AG04450 (cell line): Measurements from ENCODE around the gene C10orf90. TPM values are rescaled to one million over a fixed set of nuclear protein-coding genes. Genes with fewer than 3 reads are reported as not detected.
A peak's percentile ranks its signal among the peaks of the same experiment; 100 is the strongest.

Source experiments
- CTCF ChIA-PET: fragments of 300-600, 350-600 bp; formaldehyde crosslinking; extraction: SDS; loops from one replicate; lab custom pipeline; 2022; ENCODE audit warnings: antibody characterized with exemption, inconsistent platforms; lab: Charles Lee
- POLR2A ChIA-PET: fragments of 350-600 bp; formaldehyde crosslinking; extraction: SDS; loops from one replicate; lab custom pipeline; 2021; ENCODE audit warnings: antibody characterized with exemption, inconsistent platforms; lab: Yijun Ruan, JAX
- DNase-seq: peaks from one replicate; pipeline ENCODE4 v3.0.0-alpha.2; 2011; ENCODE audit warnings: low read depth, low spot score
- H3K27ac ChIP-seq: one replicate; pipeline ENCODE4 v1.5.1; 2012; ENCODE audit warnings: low read depth, low read length, control low read depth
- H3K27me3 ChIP-seq: one replicate; pipeline ENCODE4 v1.6.0; 2012; ENCODE audit warnings: low read length; ENCODE audit not compliant: control insufficient read depth, insufficient read depth
- H3K4me3 ChIP-seq: 2 replicates; pipeline ENCODE4 v1.5.1; 2011; ENCODE audit warnings: mild to moderate bottlenecking, low read depth, low read length, control low read depth
- H3K9me3 ChIP-seq: 2 replicates; pipeline ENCODE4 v1.5.1; 2012; ENCODE audit warnings: low read length; ENCODE audit not compliant: control insufficient read depth, insufficient read depth
- CTCF ChIP-seq: IDR thresholded peaks from 2 replicates; pipeline ENCODE4 v1.5.1; 2011; ENCODE audit warnings: low read depth, low read length, control low read depth, inconsistent platforms
- polyA plus RNA-seq: library from polyadenylated mRNA; depleted of rRNA; stranded (reverse); fragments of >200 nt; gene quantifications from 2 replicates; pipeline ENCODE4 v1.2.3, GENCODE V29; 2011

The C10orf90 gene
- polyA plus RNA-seq, 1 experiment: 0.10 TPM

- no peak for TF ChIP-seq CTCF
- no peak overlapping the region for H3K4me3 ChIP-seq
- CTCF ChIA-PET: no interaction called here
- no peak overlapping the region for H3K27ac ChIP-seq
- POLR2A ChIA-PET: no interaction called here
- peaks cover 29% of the 10 kb centered on the region for H3K27me3 ChIP-seq
- no peak for DNase-seq
- H3K9me3 ChIP-seq: no peaks in the 10 kb centered on the region; the same call in 1 of the 2 replicates
Measured at GRCh38 chr10:126508535-126509040, 161.9 kb downstream of the C10orf90 start.

- TF ChIP-seq CTCF: no peak
- peaks cover 11% of the 10 kb centered on the region for H3K27me3 ChIP-seq
- CTCF ChIA-PET: interaction anchor here (1.7 to 3.1 kb wide), 7 partner anchors 9 to 607 kb away, joined by 3 to 104 read pairs (median 16); partner anchors contain the start of gene ADAM12
- H3K9me3 ChIP-seq: no peaks in the 10 kb centered on the region; the same call in 1 of the 2 replicates
- no peak overlapping the region for H3K4me3 ChIP-seq
- H3K27ac ChIP-seq: no peak overlapping the region
- POLR2A ChIA-PET: no interaction called here
- DNase-seq: no peak
Measured at GRCh38 chr10:126504761-126505112, 165.8 kb downstream of the C10orf90 start.

- peaks cover 10% of the 10 kb centered on the region for H3K27me3 ChIP-seq
- ChIA-PET CTCF (interaction anchor here (0.5 to 3.1 kb wide), 52 partner anchors 9 to 678 kb away, joined by 3 to 104 read pairs (median 4); partner anchors contain the start of gene ADAM12), POLR2A (interaction anchor here (0.7 kb wide), 1 partner anchor 251 kb away, joined by 3 read pairs; no protein-coding TSS in a partner anchor)
- peak; percentile 23 for DNase-seq
- no peak overlapping the region for H3K4me3 ChIP-seq
- H3K27ac ChIP-seq: no peak overlapping the region
- H3K9me3 ChIP-seq: no peaks in the 10 kb centered on the region; the same call in 1 of the 2 replicates
- TF ChIP-seq CTCF: peak; percentile 82
Measured at GRCh38 chr10:126504063-126504760, 166.3 kb downstream of the C10orf90 start.

- Histone ChIP-seq H3K27me3 (peaks cover 6% of the 10 kb centered on the region), H3K27ac (no peak overlapping the region), H3K4me3 (no peak overlapping the region), H3K9me3 (no peaks in the 10 kb centered on the region; the same call in 1 of the 2 replicates)
- ChIA-PET CTCF (interaction anchor here (0.5 to 3.1 kb wide), 52 partner anchors 8 to 677 kb away, joined by 3 to 104 read pairs (median 4); partner anchors contain the start of gene ADAM12), POLR2A (interaction anchor here (0.7 kb wide), 1 partner anchor 250 kb away, joined by 3 read pairs; no protein-coding TSS in a partner anchor)
- no peak for DNase-seq
- no peak for TF ChIP-seq CTCF
Measured at GRCh38 chr10:126503392-126504062, 167.0 kb downstream of the C10orf90 start.
